Measurements from ENCODE around the gene MKNK2.

DNA sequence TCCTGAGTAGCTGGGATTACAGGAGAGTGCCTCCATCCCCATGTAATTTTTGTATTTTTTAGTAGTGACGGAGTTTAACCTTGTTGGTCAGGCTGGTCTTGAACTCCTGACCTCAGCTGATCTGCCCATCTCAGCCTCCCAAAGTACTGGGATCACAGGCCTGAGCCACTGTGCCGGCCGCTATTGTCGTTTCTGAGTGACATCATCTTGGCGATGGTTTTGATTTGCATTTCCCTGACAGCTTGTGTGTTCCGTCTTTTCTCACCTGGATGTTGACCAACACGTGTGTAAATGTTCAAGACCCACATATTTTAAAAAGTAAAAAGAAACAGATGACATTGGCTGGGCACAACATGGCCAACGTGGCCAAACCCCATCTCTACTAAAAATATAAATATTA, 12.8 kb upstream of the MKNK2 start:
- TF ChIP-seq, protein P1, sequence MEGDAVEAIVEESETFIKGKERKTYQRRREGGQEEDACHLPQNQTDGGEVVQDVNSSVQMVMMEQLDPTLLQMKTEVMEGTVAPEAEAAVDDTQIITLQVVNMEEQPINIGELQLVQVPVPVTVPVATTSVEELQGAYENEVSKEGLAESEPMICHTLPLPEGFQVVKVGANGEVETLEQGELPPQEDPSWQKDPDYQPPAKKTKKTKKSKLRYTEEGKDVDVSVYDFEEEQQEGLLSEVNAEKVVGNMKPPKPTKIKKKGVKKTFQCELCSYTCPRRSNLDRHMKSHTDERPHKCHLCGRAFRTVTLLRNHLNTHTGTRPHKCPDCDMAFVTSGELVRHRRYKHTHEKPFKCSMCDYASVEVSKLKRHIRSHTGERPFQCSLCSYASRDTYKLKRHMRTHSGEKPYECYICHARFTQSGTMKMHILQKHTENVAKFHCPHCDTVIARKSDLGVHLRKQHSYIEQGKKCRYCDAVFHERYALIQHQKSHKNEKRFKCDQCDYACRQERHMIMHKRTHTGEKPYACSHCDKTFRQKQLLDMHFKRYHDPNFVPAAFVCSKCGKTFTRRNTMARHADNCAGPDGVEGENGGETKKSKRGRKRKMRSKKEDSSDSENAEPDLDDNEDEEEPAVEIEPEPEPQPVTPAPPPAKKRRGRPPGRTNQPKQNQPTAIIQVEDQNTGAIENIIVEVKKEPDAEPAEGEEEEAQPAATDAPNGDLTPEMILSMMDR (IDR thresholded peaks at IDR 0.05) = no peak
- no peak for TF ChIP-seq POLR2A (IDR thresholded peaks at IDR 0.05)
